Muscle layer of duodenum (tissue), 2 donors: ENCODE data around the gene TTLL5.

ENCODE experiments used
- H3K27ac ChIP-seq: one replicate; pipeline ENCODE4 v1.7.0; 2013; ENCODE audit warnings: mild to moderate bottlenecking, low read length
- H3K27me3 ChIP-seq: one replicate; pipeline ENCODE4 v1.7.0; 2013; ENCODE audit warnings: low read depth, mild to moderate bottlenecking, control low read depth, low read length
- H3K36me3 ChIP-seq, 2 donors: one replicate each; pipeline ENCODE4 v1.7.0; 2013; ENCODE audit warnings: low read length in 2 of 2, control low read depth in 1 of 2, mild to moderate bottlenecking in 1 of 2; ENCODE audit not compliant: insufficient read depth in 2 of 2, control insufficient read depth in 1 of 2
- H3K4me1 ChIP-seq, 2 donors: one replicate each; pipeline ENCODE4 v1.7.0; 2013; ENCODE audit warnings: low read length in 2 of 2, mild to moderate bottlenecking in 2 of 2, control low read depth in 1 of 2, moderate library complexity in 1 of 2; ENCODE audit not compliant: insufficient read depth in 2 of 2, control insufficient read depth in 1 of 2
- H3K4me3 ChIP-seq, 2 donors: one replicate each; pipeline ENCODE4 v1.7.0; 2013; ENCODE audit warnings: low read length in 2 of 2, low read depth in 1 of 2, mild to moderate bottlenecking in 1 of 2
- H3K9me3 ChIP-seq, 2 donors: one replicate each; pipeline ENCODE4 v1.7.0; 2013; ENCODE audit warnings: low read length in 2 of 2, control low read depth in 1 of 2, mild to moderate bottlenecking in 1 of 2; ENCODE audit not compliant: control insufficient read depth in 1 of 2
- donor health status: healthy.

TTLL5 gene

DNA sequence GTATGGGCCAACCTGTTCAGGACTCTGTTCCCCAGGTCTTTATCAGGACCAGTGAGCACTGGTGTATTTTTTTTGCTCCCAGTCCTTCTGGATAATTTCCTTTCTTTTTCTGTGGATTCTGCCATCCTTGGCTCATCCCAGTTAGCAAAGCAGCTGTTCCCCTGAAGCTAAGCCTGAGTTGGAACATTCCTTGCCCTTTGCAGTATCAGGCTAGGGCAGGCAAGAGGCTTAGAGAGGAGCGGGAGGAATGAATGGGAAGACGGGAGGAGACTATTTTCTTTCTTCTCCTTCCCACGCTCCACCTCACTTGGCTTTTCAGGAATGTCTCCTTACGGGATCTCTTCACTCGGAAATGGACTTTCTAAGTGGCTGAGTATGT is 29.6 kb upstream of the TTLL5 start:
- H3K4me3 ChIP-seq: no peak overlapping the region
- H3K4me1 ChIP-seq: no peaks in the 10 kb centered on the region
- H3K27me3 ChIP-seq: no peaks in the 10 kb centered on the region
- no peak overlapping the region for H3K27ac ChIP-seq
- H3K36me3 ChIP-seq: no peaks in the 10 kb centered on the region
- no peaks in the 10 kb centered on the region for H3K9me3 ChIP-seq

- Histone ChIP-seq H3K36me3 (peaks cover 0 to 5% of the 10 kb centered on the region in 2 donors), H3K4me3 (no peak overlapping the region), H3K27me3 (no peaks in the 10 kb centered on the region), H3K27ac (no peak overlapping the region), H3K4me1 (no peaks in the 10 kb centered on the region), H3K9me3 (no peaks in the 10 kb centered on the region)
Observed at GRCh38 chr14:75634848-75635247, 26.2 kb upstream of the TTLL5 start.

DNA sequence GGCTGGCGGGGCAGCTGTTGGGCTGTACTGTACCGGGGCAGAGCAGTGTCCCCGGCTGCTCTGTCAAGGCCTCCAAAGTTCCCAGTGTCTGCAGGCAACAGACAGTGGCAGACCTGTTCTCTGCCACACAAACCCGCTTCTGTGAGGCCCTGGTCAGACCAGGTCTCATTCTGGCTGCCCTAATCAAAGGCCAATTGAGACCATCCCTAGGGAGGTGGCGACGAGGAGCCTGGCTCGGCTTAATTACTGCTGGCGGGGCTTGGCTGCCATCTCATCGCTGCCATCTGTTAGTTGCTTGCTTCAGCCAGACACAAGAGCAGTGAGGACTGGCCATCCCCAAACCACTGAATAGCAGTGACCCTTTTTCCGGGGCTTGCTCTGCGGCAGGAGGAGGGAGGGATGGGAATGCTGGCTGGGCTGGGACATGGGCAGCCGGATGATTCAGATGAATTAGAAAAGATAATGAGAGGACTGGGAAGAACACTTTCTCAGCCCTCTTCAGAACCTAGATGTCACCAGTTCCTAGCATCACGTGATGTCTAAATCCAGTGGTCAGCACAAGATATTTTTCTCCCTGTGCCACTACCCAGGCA is 24.9 kb upstream of the TTLL5 start:
- no peaks in the 10 kb centered on the region for H3K4me1 ChIP-seq
- peaks cover 5% of the 10 kb centered on the region in 2 donors for H3K36me3 ChIP-seq
- no peak overlapping the region for H3K27ac ChIP-seq
- H3K9me3 ChIP-seq: no peaks in the 10 kb centered on the region
- H3K27me3 ChIP-seq: no peaks in the 10 kb centered on the region
- no peak overlapping the region for H3K4me3 ChIP-seq

DNA sequence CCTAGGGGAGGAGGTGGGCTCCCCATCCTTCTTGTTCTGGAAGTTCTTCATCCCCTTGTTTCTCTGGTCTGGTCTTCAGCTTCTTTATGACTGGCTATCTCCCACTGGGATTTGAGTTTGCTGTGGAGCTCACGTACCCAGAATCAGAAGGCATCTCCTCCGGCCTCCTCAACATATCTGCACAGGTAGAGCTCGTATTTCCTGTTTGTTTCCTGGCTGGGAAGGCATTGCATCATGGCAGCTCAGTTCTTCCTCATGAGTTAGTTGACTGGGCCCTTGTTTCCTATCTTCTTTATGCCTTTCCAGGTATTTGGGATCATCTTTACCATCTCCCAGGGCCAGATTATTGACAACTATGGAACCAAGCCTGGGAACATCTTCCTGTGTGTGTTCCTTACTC is 20.2 kb upstream of the TTLL5 start:
- Histone ChIP-seq H3K27me3 (no peaks in the 10 kb centered on the region), H3K36me3 (peaks cover 5 to 10% of the 10 kb centered on the region in 2 donors), H3K27ac (no peak overlapping the region), H3K4me3 (no peak overlapping the region), H3K4me1 (no peaks in the 10 kb centered on the region), H3K9me3 (no peaks in the 10 kb centered on the region)

DNA sequence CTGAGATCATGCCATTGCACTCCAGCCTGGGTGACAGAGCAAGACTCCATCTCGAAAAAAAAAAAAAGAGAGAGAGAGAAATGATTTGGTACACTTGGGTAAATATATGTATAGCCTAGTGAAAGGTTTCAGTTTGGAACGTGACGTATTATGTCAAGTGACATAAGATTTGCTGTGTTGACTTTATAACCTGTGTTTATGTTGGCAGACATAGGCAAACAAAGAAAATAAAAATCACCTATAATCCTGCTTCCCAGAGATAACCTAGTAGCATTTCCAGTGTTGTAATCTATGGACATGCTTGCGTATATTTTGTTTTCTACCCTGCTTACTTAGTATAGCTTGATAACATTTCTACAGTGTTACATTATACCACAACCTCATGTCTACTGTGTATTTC is 17.1 kb upstream of the TTLL5 start:
- peaks cover 0 to 5% of the 10 kb centered on the region in 2 donors for H3K4me1 ChIP-seq
- no peak overlapping the region for H3K4me3 ChIP-seq
- H3K9me3 ChIP-seq: no peaks in the 10 kb centered on the region
- no peaks in the 10 kb centered on the region for H3K27me3 ChIP-seq
- H3K36me3 ChIP-seq: peaks cover 12 to 13% of the 10 kb centered on the region in 2 donors
- H3K27ac ChIP-seq: no peak overlapping the region

- H3K9me3 ChIP-seq: no peaks in the 10 kb centered on the region
Observed at GRCh38 chr14:75645056-75645455, 16.0 kb upstream of the TTLL5 start.

GRCh38 chr14:75646762-75647161 is 14.3 kb upstream of the TTLL5 start:
- Histone ChIP-seq H3K4me1 (peaks cover 0 to 5% of the 10 kb centered on the region in 2 donors), H3K27ac (no peak overlapping the region), H3K9me3 (no peaks in the 10 kb centered on the region)

More at GRCh38 chr14:75645056-75645455, 16.0 kb upstream of the TTLL5 start:
- Histone ChIP-seq H3K4me1 (peaks cover 0 to 5% of the 10 kb centered on the region in 2 donors), H3K36me3 (peaks cover 19 to 23% of the 10 kb centered on the region in 2 donors), H3K27me3 (no peaks in the 10 kb centered on the region), H3K27ac (no peak overlapping the region), H3K4me3 (no peak overlapping the region)

DNA sequence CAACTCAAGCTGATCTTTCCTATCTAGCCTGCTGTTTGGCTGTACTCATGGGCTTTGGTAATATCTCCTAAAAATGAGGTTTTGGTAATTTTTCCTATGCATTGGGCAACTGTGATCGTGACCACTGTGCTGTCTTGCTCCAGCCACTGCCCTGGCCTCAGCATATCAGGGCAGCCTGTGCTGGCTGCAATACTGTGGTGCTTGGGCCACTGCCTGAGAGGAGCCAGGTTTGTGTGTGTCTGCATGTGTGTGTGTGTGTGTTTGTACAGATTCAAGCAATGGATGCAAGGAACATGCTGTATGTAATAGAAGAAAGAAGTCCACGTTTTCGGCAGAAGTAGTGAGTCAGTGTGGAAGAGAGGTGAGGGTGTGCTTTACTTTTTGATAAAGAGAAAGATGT is 13.4 kb upstream of the TTLL5 start:
- peaks cover 37% of the 10 kb centered on the region in 2 donors for H3K36me3 ChIP-seq
- no peaks in the 10 kb centered on the region for H3K9me3 ChIP-seq
- H3K27me3 ChIP-seq: no peaks in the 10 kb centered on the region
- no peak overlapping the region for H3K27ac ChIP-seq
- no peak overlapping the region for H3K4me3 ChIP-seq
- H3K4me1 ChIP-seq: peaks cover 0 to 5% of the 10 kb centered on the region in 2 donors

More at GRCh38 chr14:75646762-75647161, 14.3 kb upstream of the TTLL5 start:
- peaks cover 32% of the 10 kb centered on the region in 2 donors for H3K36me3 ChIP-seq
- no peak overlapping the region for H3K4me3 ChIP-seq
- H3K27me3 ChIP-seq: no peaks in the 10 kb centered on the region

GRCh38 chr14:75648066-75648838 is 12.8 kb upstream of the TTLL5 start:
- no peak overlapping the region for H3K4me3 ChIP-seq
- H3K9me3 ChIP-seq: no peaks in the 10 kb centered on the region
- H3K4me1 ChIP-seq: peaks cover 0 to 5% of the 10 kb centered on the region in 2 donors
- H3K36me3 ChIP-seq: peaks cover 37% of the 10 kb centered on the region in 2 donors
- no peaks in the 10 kb centered on the region for H3K27me3 ChIP-seq
- no peak overlapping the region for H3K27ac ChIP-seq

GRCh38 chr14:75649337-75649736 is 11.7 kb upstream of the TTLL5 start:
- peaks cover 35 to 39% of the 10 kb centered on the region in 2 donors for H3K36me3 ChIP-seq
- H3K9me3 ChIP-seq: no peaks in the 10 kb centered on the region
- H3K27me3 ChIP-seq: no peaks in the 10 kb centered on the region
- H3K27ac ChIP-seq: no peak overlapping the region
- H3K4me3 ChIP-seq: no peak overlapping the region
- peaks cover 0 to 5% of the 10 kb centered on the region in 2 donors for H3K4me1 ChIP-seq

DNA sequence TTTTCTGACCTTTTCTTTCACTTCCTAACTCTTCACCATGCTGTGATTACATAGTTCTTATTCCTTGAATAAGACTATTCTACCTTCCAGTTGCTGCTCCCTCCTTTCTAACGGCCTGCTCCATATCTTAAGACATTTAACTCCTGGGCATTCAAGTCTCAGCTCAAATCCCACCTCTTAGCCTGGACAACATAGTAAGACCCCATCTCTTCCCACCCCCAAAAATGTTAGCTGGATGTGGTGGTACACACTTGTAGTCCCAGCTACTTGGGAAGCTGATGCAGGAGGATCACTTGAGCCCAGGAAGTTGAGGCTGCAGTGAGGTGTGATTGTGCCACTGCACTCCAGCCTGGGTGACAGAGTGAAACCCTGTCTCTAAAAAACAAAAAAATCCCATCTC is 11.3 kb upstream of the TTLL5 start:
- Histone ChIP-seq H3K27ac (no peak overlapping the region), H3K4me3 (no peak overlapping the region), H3K4me1 (peaks cover 0 to 5% of the 10 kb centered on the region in 2 donors), H3K36me3 (peaks cover 32 to 43% of the 10 kb centered on the region in 2 donors), H3K27me3 (no peaks in the 10 kb centered on the region), H3K9me3 (no peaks in the 10 kb centered on the region)
